ENCODE data around the gene ESR2.

The ESR2 gene

GRCh38 chr14:64191756-64192155 is 102.4 kb downstream of the ESR2 start:
- H3F3A ChIP-seq (ENCODE audit: insufficient read depth), result no peaks in the 10 kb centered on the region
- H2AFZ ChIP-seq (ENCODE audit: low read depth, low read length, severe bottlenecking), result no peak overlapping the region
- H3K79me2 ChIP-seq (ENCODE audit: insufficient read depth, low read length), result peaks cover 12% of the 10 kb centered on the region; the same call in 1 of the 2 replicates
- no peak overlapping the region for H3K27ac ChIP-seq (ENCODE audit: low read depth, low read length)
- no peak overlapping the region for H3K4me3 ChIP-seq (ENCODE audit: insufficient read depth, low read length, poor library complexity, severe bottlenecking)
- H3K9me2 ChIP-seq (replicated peaks; ENCODE audit: insufficient read depth, low read length), result no peaks in the 10 kb centered on the region
- no peaks in the 10 kb centered on the region for H3K27me3 ChIP-seq (ENCODE audit: low read length)
- H3K9me3 ChIP-seq (ENCODE audit: insufficient read depth, low read length), result no peaks in the 10 kb centered on the region
- no peak overlapping the region for H3K9ac ChIP-seq (ENCODE audit: low read length)
- H3K36me3 ChIP-seq (ENCODE audit: low read length), result peaks cover 39% of the 10 kb centered on the region
- TF ChIP-seq EZH2phosphoT487 (conservative IDR thresholded peaks at IDR 0.05; ENCODE audit: low read length), result no peak
- TF ChIP-seq, protein P1, sequence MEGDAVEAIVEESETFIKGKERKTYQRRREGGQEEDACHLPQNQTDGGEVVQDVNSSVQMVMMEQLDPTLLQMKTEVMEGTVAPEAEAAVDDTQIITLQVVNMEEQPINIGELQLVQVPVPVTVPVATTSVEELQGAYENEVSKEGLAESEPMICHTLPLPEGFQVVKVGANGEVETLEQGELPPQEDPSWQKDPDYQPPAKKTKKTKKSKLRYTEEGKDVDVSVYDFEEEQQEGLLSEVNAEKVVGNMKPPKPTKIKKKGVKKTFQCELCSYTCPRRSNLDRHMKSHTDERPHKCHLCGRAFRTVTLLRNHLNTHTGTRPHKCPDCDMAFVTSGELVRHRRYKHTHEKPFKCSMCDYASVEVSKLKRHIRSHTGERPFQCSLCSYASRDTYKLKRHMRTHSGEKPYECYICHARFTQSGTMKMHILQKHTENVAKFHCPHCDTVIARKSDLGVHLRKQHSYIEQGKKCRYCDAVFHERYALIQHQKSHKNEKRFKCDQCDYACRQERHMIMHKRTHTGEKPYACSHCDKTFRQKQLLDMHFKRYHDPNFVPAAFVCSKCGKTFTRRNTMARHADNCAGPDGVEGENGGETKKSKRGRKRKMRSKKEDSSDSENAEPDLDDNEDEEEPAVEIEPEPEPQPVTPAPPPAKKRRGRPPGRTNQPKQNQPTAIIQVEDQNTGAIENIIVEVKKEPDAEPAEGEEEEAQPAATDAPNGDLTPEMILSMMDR (IDR thresholded peaks at IDR 0.05; ENCODE audit: insufficient read depth, low read length, poor library complexity, severe bottlenecking), result no peak
- H3K4me2 ChIP-seq (ENCODE audit: low read depth, low read length, poor library complexity, severe bottlenecking), result no peak overlapping the region
- no peaks in the 10 kb centered on the region for H4K20me1 ChIP-seq (ENCODE audit: low read depth, low read length)

GRCh38 chr14:64190974-64191502 is 103.1 kb downstream of the ESR2 start:
- no peaks in the 10 kb centered on the region for H3K9me3 ChIP-seq (ENCODE audit: insufficient read depth, low read length)
- peaks cover 42% of the 10 kb centered on the region for H3K36me3 ChIP-seq (ENCODE audit: low read length)
- H3K4me2 ChIP-seq (ENCODE audit: low read depth, low read length, poor library complexity, severe bottlenecking), result no peak overlapping the region
- no peaks in the 10 kb centered on the region for H3K27me3 ChIP-seq (ENCODE audit: low read length)
- no peak overlapping the region for H3K4me3 ChIP-seq (ENCODE audit: insufficient read depth, low read length, poor library complexity, severe bottlenecking)
- H3K9ac ChIP-seq (ENCODE audit: low read length), result no peak overlapping the region
- no peak overlapping the region for H3K27ac ChIP-seq (ENCODE audit: low read depth, low read length)
- no peak for TF ChIP-seq EZH2phosphoT487 (conservative IDR thresholded peaks at IDR 0.05; ENCODE audit: low read length)
- TF ChIP-seq, protein P1 (IDR thresholded peaks at IDR 0.05; ENCODE audit: insufficient read depth, low read length, poor library complexity, severe bottlenecking), result no peak
- H3F3A ChIP-seq (ENCODE audit: insufficient read depth), result no peaks in the 10 kb centered on the region
- no peaks in the 10 kb centered on the region for H4K20me1 ChIP-seq (ENCODE audit: low read depth, low read length)
- no peaks in the 10 kb centered on the region for H3K9me2 ChIP-seq (replicated peaks; ENCODE audit: insufficient read depth, low read length)
- H2AFZ ChIP-seq (ENCODE audit: low read depth, low read length, severe bottlenecking), result no peak overlapping the region
- H3K79me2 ChIP-seq (ENCODE audit: insufficient read depth, low read length), result peaks cover 8% of the 10 kb centered on the region; the same call in 1 of the 2 replicates

GRCh38 chr14:64187331-64187730 is 106.8 kb downstream of the ESR2 start:
- Histone ChIP-seq H3K36me3 (ENCODE audit: low read length) (peaks cover 49% of the 10 kb centered on the region), H3K9me2 (replicated peaks; ENCODE audit: insufficient read depth, low read length) (no peaks in the 10 kb centered on the region), H3K27ac (ENCODE audit: low read depth, low read length) (no peak overlapping the region), H3K4me3 (ENCODE audit: insufficient read depth, low read length, poor library complexity, severe bottlenecking) (no peak overlapping the region), H2AFZ (ENCODE audit: low read depth, low read length, severe bottlenecking) (no peak overlapping the region), H4K20me1 (ENCODE audit: low read depth, low read length) (no peaks in the 10 kb centered on the region), H3F3A (ENCODE audit: insufficient read depth) (no peaks in the 10 kb centered on the region), H3K4me2 (ENCODE audit: low read depth, low read length, poor library complexity, severe bottlenecking) (no peak overlapping the region), H3K79me2 (ENCODE audit: insufficient read depth, low read length) (no peaks in the 10 kb centered on the region), H3K9me3 (ENCODE audit: insufficient read depth, low read length) (no peaks in the 10 kb centered on the region), H3K9ac (ENCODE audit: low read length) (no peak overlapping the region), H3K27me3 (ENCODE audit: low read length) (no peaks in the 10 kb centered on the region)
- no peak for TF ChIP-seq EZH2phosphoT487 (conservative IDR thresholded peaks at IDR 0.05; ENCODE audit: low read length)
- TF ChIP-seq, protein P1 (IDR thresholded peaks at IDR 0.05; ENCODE audit: insufficient read depth, low read length, poor library complexity, severe bottlenecking), result no peak

Measured in SU-DHL-6 (cell line).